Uterus (tissue), 4 donors: Measurements from ENCODE around the gene GCSAM. TPM values are rescaled to one million over a fixed set of nuclear protein-coding genes. Genes with fewer than 3 reads are reported as not detected.

ENCODE experiments used
- DNase-seq, 2 donors: peaks; one replicate each; pipeline ENCODE4 v3.0.0-alpha.2; 2019 to 2020
- H3K27ac ChIP-seq, 2 donors: fragments of 200-600 bp; sonication (generic); 1 replicate in 1 of 2; 2 replicates in 1 of 2; pipeline ENCODE4 v1.5.1; 2016 to 2018
- H3K27me3 ChIP-seq, 2 donors: fragments of 200-600 bp; sonication (generic); one replicate each; pipeline ENCODE4 v1.5.1; 2018 to 2019; ENCODE audit warnings: control low read depth in 1 of 2
- H3K36me3 ChIP-seq, 2 donors: fragments of 200-600 bp; sonication (generic); one replicate each; pipeline ENCODE4 v1.5.1; 2019; ENCODE audit warnings: control low read depth in 1 of 2
- H3K4me1 ChIP-seq, 2 donors: fragments of 200-600 bp; sonication (generic); one replicate each; pipeline ENCODE4 v1.5.1; 2018 to 2019; ENCODE audit warnings: control low read depth in 1 of 2
- H3K4me3 ChIP-seq, 2 donors: fragments of 200-600 bp; sonication (generic); 1 replicate in 1 of 2; 2 replicates in 1 of 2; pipeline ENCODE4 v1.5.1; 2018 to 2019; ENCODE audit warnings: mild to moderate bottlenecking in 1 of 2
- H3K9me3 ChIP-seq, 2 donors: fragments of 200-600 bp; sonication (generic); one replicate each; pipeline ENCODE4 v1.5.1; 2019; ENCODE audit warnings: control low read depth in 1 of 2
- CTCF ChIP-seq, 4 experiments: fragments of 200-600 bp in 2 of 4; fragments of 450-650 bp in 2 of 4; sonication (generic) in 2 of 4; IDR thresholded peaks; one replicate each; pipeline ENCODE4 v1.5.1; 2016 to 2019; ENCODE audit warnings: antibody characterized with exemption in 4 of 4, mild to moderate bottlenecking in 2 of 4, moderate library complexity in 1 of 4
- POLR2A ChIP-seq, 2 donors: fragments of 450-650 bp; IDR thresholded peaks; one replicate each; pipeline ENCODE4 v1.6.1; 2016; ENCODE audit warnings: antibody characterized with exemption in 2 of 2, mild to moderate bottlenecking in 1 of 2, moderate library complexity in 1 of 2
- intact Hi-C: fragments of 100-400 bp; cut with DNase I; formaldehyde crosslinking; loops from one replicate; pipeline ENCODE4 v1.15.1; 2023; ENCODE audit warnings: low total_unique reads
- total RNA-seq, 4 donors: library from RNA; depleted of rRNA in 3 of 4; stranded (reverse); fragments of >200 nt in 3 of 4; gene quantifications; one replicate each; pipeline versions ENCODE4 v1.1.0 to v1.2.4, GENCODE V29; 2014 to 2023
- donor health status: DM: yes; HTN: yes; CAD: no.

Gene GCSAM
- total RNA-seq, 4 donors from 2014 or later, result 0.14 TPM; not detected in 3

GRCh38 chr3:112086076-112086854 is 46.8 kb downstream of the GCSAM start, which contains the start of gene C3orf52:
Gene C3orf52, plus strand, starts transcription at chr3:112086389. Its CDS starts 19 bp downstream, at chr3:112086408.
- H3K9me3 ChIP-seq, result no peaks in the 10 kb centered on the region
- peak; percentile 58 to 71 for DNase-seq
- TF ChIP-seq POLR2A (IDR thresholded peaks at IDR 0.05) (no peak), CTCF (IDR thresholded peaks at IDR 0.05) (no peak)
- peak within 1 kb of the TSS; percentile 40 to 47 for H3K4me3 ChIP-seq
- peak within 1 kb of the TSS in 1 of 2 donors; percentile 26 for H3K27ac ChIP-seq
- H3K27me3 ChIP-seq, result no peaks in the 10 kb centered on the region
- no peaks in the 10 kb centered on the region for H3K36me3 ChIP-seq
- H3K4me1 ChIP-seq, result no peaks in the 10 kb centered on the region
- intact Hi-C loops, result no loop called here

DNA sequence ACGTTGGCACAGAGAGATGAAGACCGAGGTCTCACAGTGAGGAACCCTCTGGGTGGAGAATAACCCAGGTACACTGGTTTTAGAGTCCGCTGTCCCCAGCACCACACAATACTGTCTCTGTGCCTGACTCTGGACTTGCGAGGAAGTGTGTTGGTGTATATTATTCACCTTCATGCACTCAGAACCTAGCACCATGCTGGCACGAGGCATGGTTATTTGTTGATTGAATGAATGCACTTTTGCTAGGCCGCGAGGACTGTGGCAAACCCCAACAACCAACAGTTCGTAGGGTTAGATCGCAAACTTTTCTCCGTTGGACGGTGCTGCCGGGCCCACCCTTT is 47.3 kb downstream of the GCSAM start:
- DNase-seq, result no peak
- no peaks in the 10 kb centered on the region for H3K4me1 ChIP-seq
- TF ChIP-seq CTCF (IDR thresholded peaks at IDR 0.05), result no peak
- TF ChIP-seq POLR2A (IDR thresholded peaks at IDR 0.05), result no peak
- peak overlapping the region; percentile 40 to 47 for H3K4me3 ChIP-seq
- H3K36me3 ChIP-seq, result no peaks in the 10 kb centered on the region
- intact Hi-C loops, result no loop called here
- H3K27ac ChIP-seq, result no peak overlapping the region
- H3K9me3 ChIP-seq, result no peaks in the 10 kb centered on the region
- H3K27me3 ChIP-seq, result no peaks in the 10 kb centered on the region

DNA sequence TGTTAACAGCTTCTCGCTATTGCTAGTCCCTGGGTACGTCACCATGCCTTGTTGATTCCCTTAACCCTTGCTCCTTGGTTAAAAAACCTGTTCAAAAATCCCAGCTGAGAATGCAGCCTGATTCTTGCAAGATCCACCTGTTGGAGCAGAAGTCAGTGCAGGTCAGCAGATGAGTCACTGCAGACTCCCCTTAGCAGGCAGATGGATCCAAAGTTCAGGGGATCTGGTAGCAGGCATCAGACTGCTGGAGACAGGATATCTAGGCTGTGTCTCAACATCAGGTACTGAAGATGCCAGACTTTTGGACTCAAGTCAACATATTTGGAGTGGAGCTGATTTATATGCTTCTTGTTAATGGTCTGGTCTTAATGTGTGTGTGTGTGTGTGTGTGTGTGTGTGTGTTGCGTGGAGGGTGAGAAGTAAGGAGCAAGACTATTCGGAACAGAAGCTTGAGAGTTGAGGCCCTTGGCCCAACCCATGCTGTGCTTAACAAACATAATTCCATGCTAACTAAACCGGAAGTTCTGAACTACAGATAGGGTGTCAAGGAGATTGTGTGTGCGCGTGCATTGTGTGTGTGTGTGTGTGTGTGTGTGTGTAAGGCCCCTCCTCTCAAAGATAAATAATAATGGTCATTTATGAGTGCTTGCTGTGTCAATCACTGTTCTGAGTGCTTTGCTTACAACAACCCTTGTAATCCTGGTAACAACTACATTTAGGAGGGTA is 47.9 kb downstream of the GCSAM start:
- Histone ChIP-seq H3K9me3 (no peaks in the 10 kb centered on the region), H3K4me1 (no peaks in the 10 kb centered on the region), H3K27me3 (no peaks in the 10 kb centered on the region), H3K36me3 (no peaks in the 10 kb centered on the region), H3K4me3 (no peak overlapping the region), H3K27ac (no peak overlapping the region)
- intact Hi-C loops, result no loop called here
- TF ChIP-seq POLR2A (IDR thresholded peaks at IDR 0.05) (no peak), CTCF (IDR thresholded peaks at IDR 0.05) (no peak)
- DNase-seq, result no peak

- H3K36me3 ChIP-seq, result no peaks in the 10 kb centered on the region
- no peak overlapping the region for H3K4me3 ChIP-seq
- intact Hi-C loops, result no loop called here
- no peaks in the 10 kb centered on the region for H3K4me1 ChIP-seq
- no peak for TF ChIP-seq CTCF (IDR thresholded peaks at IDR 0.05)
- TF ChIP-seq POLR2A (IDR thresholded peaks at IDR 0.05), result no peak
- H3K9me3 ChIP-seq, result no peaks in the 10 kb centered on the region
- no peak for DNase-seq
- no peaks in the 10 kb centered on the region for H3K27me3 ChIP-seq
- no peak overlapping the region for H3K27ac ChIP-seq
Observed at GRCh38 chr3:112083239-112083638, 49.8 kb downstream of the GCSAM start.
